ENCODE measurements around the gene MRPS18B.
"Not testable (repeated sequence)": the region's sequence is repeated elsewhere in the genome, so short reads cannot be mapped to it uniquely, and the experiment has no call there.

The MRPS18B gene

GRCh38 chr6:30643656-30644055 lies 26.0 kb downstream of the MRPS18B start:
- DNase-seq (ENCODE audit: low read depth in 2 of 2): no peak

- DNase-seq (ENCODE audit: low read depth in 2 of 2): no peak
Observed at GRCh38 chr6:30644769-30645168, 27.1 kb downstream of the MRPS18B start.

GRCh38 chr6:30645989-30646388 lies 28.3 kb downstream of the MRPS18B start:
- no peak for DNase-seq (ENCODE audit: low read depth in 2 of 2)

- DNase-seq (ENCODE audit: low read depth in 2 of 2): peak; percentile 88 to 93
Observed at GRCh38 chr6:30646450-30647241, 29.0 kb downstream of the MRPS18B start, which contains the start of gene C6orf136. C6orf136 (plus strand) TSS chr6:30647133; CDS start chr6:30647232, 99 bp downstream.

GRCh38 chr6:30647242-30648116 lies 29.8 kb downstream of the MRPS18B start:
- DNase-seq (ENCODE audit: low read depth in 2 of 2): peak; percentile 26 to 70

GRCh38 chr6:30651143-30651542 lies 33.5 kb downstream of the MRPS18B start:
- DNase-seq (ENCODE audit: low read depth in 2 of 2): no peak

- no peak for DNase-seq (ENCODE audit: low read depth in 2 of 2)
Observed at GRCh38 chr6:30654798-30655742, 37.4 kb downstream of the MRPS18B start.

GRCh38 chr6:30655743-30656094 lies 38.1 kb downstream of the MRPS18B start:
- DNase-seq (ENCODE audit: low read depth in 2 of 2): no peak

GRCh38 chr6:30656513-30656912 lies 38.9 kb downstream of the MRPS18B start:
- no peak for DNase-seq (ENCODE audit: low read depth in 2 of 2)

GRCh38 chr6:30657454-30657853 lies 39.8 kb downstream of the MRPS18B start:
- no peak for DNase-seq (ENCODE audit: low read depth in 2 of 2)

GRCh38 chr6:30657922-30658321 lies 40.3 kb downstream of the MRPS18B start:
- DNase-seq (ENCODE audit: low read depth in 2 of 2): not testable (repeated sequence)

- no peak for DNase-seq (ENCODE audit: low read depth in 2 of 2)
Observed at GRCh38 chr6:30664994-30665767, 47.5 kb downstream of the MRPS18B start.

GRCh38 chr6:30666300-30666699 lies 48.7 kb downstream of the MRPS18B start:
- DNase-seq (ENCODE audit: low read depth in 2 of 2): peak in 1 of 2 donors; percentile 60

- no peak for DNase-seq (ENCODE audit: low read depth in 2 of 2)
Observed at GRCh38 chr6:30670760-30671527, 53.3 kb downstream of the MRPS18B start.

- peak; percentile 84 to 85 for DNase-seq (ENCODE audit: low read depth in 2 of 2)
Observed at GRCh38 chr6:30672445-30673253, 55.0 kb downstream of the MRPS18B start, which contains the start of gene DHX16. DHX16 (minus strand) TSS chr6:30673006; CDS start chr6:30672841, 165 bp downstream.

Measured in stimulated activated CD8-positive, alpha-beta memory T cell treated with anti-CD3 and anti-CD28 coated beads, Interleukin-7, amount 100 ng/mL, for 4 hours (primary cell).